NCI-H345 treated with DMSO at 0.1 percent for 48 hours (cell line): Measurements from ENCODE around the gene CABP7.
A peak's percentile ranks its signal among the peaks of the same experiment; 100 is the strongest.

Source experiments
- DNase-seq: peaks from one replicate; lab custom pipeline; 2025; ENCODE audit not compliant: unreplicated experiment; lab: John Stamatoyannopoulos, UW

The CABP7 gene

GRCh38 chr22:29702000-29702930 lies 17.5 kb upstream of the CABP7 start:
- DNase-seq = no peak

GRCh38 chr22:29702931-29703501 lies 16.8 kb upstream of the CABP7 start:
- DNase-seq = peak; percentile 54

GRCh38 chr22:29703569-29704195 lies 16.1 kb upstream of the CABP7 start:
- no peak for DNase-seq

- DNase-seq = peak; percentile 28
Measured at GRCh38 chr22:29704528-29705285, 15.1 kb upstream of the CABP7 start.

- no peak for DNase-seq
Measured at GRCh38 chr22:29705651-29706050, 14.2 kb upstream of the CABP7 start.

GRCh38 chr22:29706486-29706885 lies 13.3 kb upstream of the CABP7 start:
- DNase-seq = no peak

- DNase-seq = no peak
Measured at GRCh38 chr22:29707010-29707409, 12.8 kb upstream of the CABP7 start.

GRCh38 chr22:29707471-29707870 lies 12.3 kb upstream of the CABP7 start:
- DNase-seq = no peak

GRCh38 chr22:29710193-29710592 lies 9.6 kb upstream of the CABP7 start:
- DNase-seq = no peak

- no peak for DNase-seq
Measured at GRCh38 chr22:29710922-29711593, 8.7 kb upstream of the CABP7 start.

- DNase-seq = no peak
Measured at GRCh38 chr22:29712119-29712518, 7.7 kb upstream of the CABP7 start.

- DNase-seq = no peak
Measured at GRCh38 chr22:29713156-29713727, 6.6 kb upstream of the CABP7 start.

GRCh38 chr22:29715240-29715639 lies 4.6 kb upstream of the CABP7 start:
- no peak for DNase-seq

GRCh38 chr22:29715705-29716104 lies 4.1 kb upstream of the CABP7 start:
- no peak for DNase-seq

- no peak for DNase-seq
Measured at GRCh38 chr22:29716814-29717545, 2.8 kb upstream of the CABP7 start.

- DNase-seq = peak; percentile 41
Measured at GRCh38 chr22:29717789-29718188, 2.0 kb upstream of the CABP7 start.

- no peak for DNase-seq
Measured at GRCh38 chr22:29718949-29719898, 579 bp upstream of the CABP7 start.

GRCh38 chr22:29720811-29721323 lies 1.1 kb downstream of the CABP7 start:
- no peak for DNase-seq
